Loucy (cell line): ENCODE results near the gene SH3PXD2A.

Experiments used
- H2AFZ ChIP-seq: fragments of 200-600 bp; sonication (generic); 2 replicates; pipeline ENCODE4 v1.6.0; 2016; ENCODE audit warnings: antibody characterized with exemption, mild to moderate bottlenecking, low read length, moderate library complexity
- H3F3A ChIP-seq: fragments of 200-600 bp; 2 replicates; pipeline ENCODE4 v1.6.0; 2016; ENCODE audit warnings: antibody characterized with exemption, low read depth, mild to moderate bottlenecking
- H3K27me3 ChIP-seq: fragments of 200-600 bp; sonication (generic); 2 replicates; pipeline ENCODE4 v1.6.1; 2014; ENCODE audit warnings: low read length, mild to moderate bottlenecking; ENCODE audit not compliant: insufficient read depth, poor library complexity, severe bottlenecking
- H3K36me3 ChIP-seq: fragments of 200-600 bp; sonication (generic); 2 replicates; pipeline ENCODE4 v1.6.1; 2016; ENCODE audit warnings: low read length; ENCODE audit not compliant: insufficient read depth
- H3K4me1 ChIP-seq: fragments of 200-600 bp; sonication (generic); 2 replicates; pipeline ENCODE4 v1.5.1; 2014; ENCODE audit warnings: low read length, mild to moderate bottlenecking; ENCODE audit not compliant: insufficient read depth, poor library complexity, severe bottlenecking
- H3K4me2 ChIP-seq: fragments of 200-600 bp; sonication (generic); 2 replicates; pipeline ENCODE4 v1.6.0; 2014; ENCODE audit warnings: antibody characterized with exemption, low read length, low read depth, mild to moderate bottlenecking; ENCODE audit not compliant: poor library complexity, severe bottlenecking
- H3K4me3 ChIP-seq: fragments of 200-600 bp; sonication (generic); 2 replicates; pipeline ENCODE4 v1.5.1; 2014; ENCODE audit warnings: low read length, mild to moderate bottlenecking, mixed read lengths; ENCODE audit not compliant: poor library complexity, severe bottlenecking
- H3K79me2 ChIP-seq: fragments of 200-600 bp; sonication (generic); 2 replicates; pipeline ENCODE4 v1.6.1; 2014; ENCODE audit warnings: low read length; ENCODE audit not compliant: insufficient read depth
- H3K9ac ChIP-seq: fragments of 200-600 bp; sonication (generic); 2 replicates; pipeline ENCODE4 v1.6.0; 2014; ENCODE audit warnings: mild to moderate bottlenecking, low read depth, low read length, moderate library complexity; ENCODE audit not compliant: poor library complexity, severe bottlenecking
- H3K9me2 ChIP-seq: fragments of 200-600 bp; sonication (generic); replicated peaks from 2 replicates; pipeline ENCODE4 v1.6.1; 2016; ENCODE audit warnings: low read depth, low read length, mixed read lengths
- H3K9me3 ChIP-seq: fragments of 200-600 bp; sonication (generic); 2 replicates; pipeline ENCODE4 v1.6.1; 2014; ENCODE audit warnings: mild to moderate bottlenecking, antibody characterized with exemption, low read length, low read depth; ENCODE audit not compliant: insufficient read depth
- H4K20me1 ChIP-seq: fragments of 200-600 bp; sonication (generic); 2 replicates; pipeline ENCODE4 v1.6.0; 2014; ENCODE audit warnings: antibody characterized with exemption, low read length, mild to moderate bottlenecking; ENCODE audit not compliant: insufficient read depth, poor library complexity, severe bottlenecking
- CTCF ChIP-seq: fragments of 200-600 bp; sonication (generic); conservative IDR thresholded peaks from 2 replicates; pipeline ENCODE4 v1.5.1; 2014; ENCODE audit warnings: mild to moderate bottlenecking, antibody characterized with exemption, low read length
- EZH2phosphoT487 ChIP-seq: fragments of 200-600 bp; IDR thresholded peaks from 2 replicates; pipeline ENCODE4 v1.6.1; 2018; ENCODE audit warnings: antibody characterized with exemption, mild to moderate bottlenecking, moderate library complexity, borderline replicate concordance

Gene SH3PXD2A

GRCh38 chr10:103724771-103725170 lies 130.6 kb downstream of the SH3PXD2A start:
- Histone ChIP-seq H3K4me1 (no peaks in the 10 kb centered on the region), H3K27me3 (no peaks in the 10 kb centered on the region), H3K9me2 (no peaks in the 10 kb centered on the region), H3K9me3 (no peaks in the 10 kb centered on the region), H3K36me3 (peaks cover 14% of the 10 kb centered on the region; the same call in 1 of the 2 replicates), H3K9ac (no peak overlapping the region), H3K4me3 (no peak overlapping the region), H2AFZ (no peak overlapping the region), H4K20me1 (no peaks in the 10 kb centered on the region), H3K4me2 (no peak overlapping the region), H3K79me2 (no peaks in the 10 kb centered on the region), H3F3A (no peaks in the 10 kb centered on the region)
- TF ChIP-seq CTCF = no peak
- no peak for TF ChIP-seq EZH2phosphoT487

GRCh38 chr10:103724074-103724473 lies 131.3 kb downstream of the SH3PXD2A start:
- no peaks in the 10 kb centered on the region for H3K79me2 ChIP-seq
- H3K9me3 ChIP-seq = no peaks in the 10 kb centered on the region
- no peak overlapping the region for H2AFZ ChIP-seq
- H3K36me3 ChIP-seq = peaks cover 18% of the 10 kb centered on the region; the same call in 1 of the 2 replicates
- no peaks in the 10 kb centered on the region for H3K9me2 ChIP-seq
- H3K4me1 ChIP-seq = no peaks in the 10 kb centered on the region
- no peak for TF ChIP-seq EZH2phosphoT487
- no peak for TF ChIP-seq CTCF
- no peaks in the 10 kb centered on the region for H3K27me3 ChIP-seq
- no peak overlapping the region for H3K4me3 ChIP-seq
- H3K9ac ChIP-seq = no peak overlapping the region
- H3K4me2 ChIP-seq = no peak overlapping the region
- H4K20me1 ChIP-seq = no peaks in the 10 kb centered on the region
- no peaks in the 10 kb centered on the region for H3F3A ChIP-seq

GRCh38 chr10:103723557-103723956 lies 131.8 kb downstream of the SH3PXD2A start:
- no peaks in the 10 kb centered on the region for H3K27me3 ChIP-seq
- no peaks in the 10 kb centered on the region for H3K79me2 ChIP-seq
- no peaks in the 10 kb centered on the region for H4K20me1 ChIP-seq
- no peaks in the 10 kb centered on the region for H3K9me2 ChIP-seq
- no peak for TF ChIP-seq CTCF
- TF ChIP-seq EZH2phosphoT487 = no peak
- no peak overlapping the region for H2AFZ ChIP-seq
- H3K4me1 ChIP-seq = no peaks in the 10 kb centered on the region
- H3K9ac ChIP-seq = no peak overlapping the region
- no peaks in the 10 kb centered on the region for H3K9me3 ChIP-seq
- H3K4me2 ChIP-seq = no peak overlapping the region
- no peak overlapping the region for H3K4me3 ChIP-seq
- peaks cover 21% of the 10 kb centered on the region; the same call in 1 of the 2 replicates for H3K36me3 ChIP-seq
- no peaks in the 10 kb centered on the region for H3F3A ChIP-seq
